Stimulated activated CD8-positive, alpha-beta memory T cell treated with anti-CD3 and anti-CD28 coated beads, Interleukin-7, amount 100 ng/mL, for 48 hours (primary cell): Measurements from ENCODE around the gene CROCC2.

Experiments used
- DNase-seq, 2 donors: peaks; one replicate each; pipeline ENCODE4 v3.0.0-alpha.2; 2020; ENCODE audit warnings: low read depth in 1 of 2; ENCODE audit errors: extremely low read depth in 1 of 2

Gene CROCC2

GRCh38 chr2:240954436-240955305 lies 48.5 kb downstream of the CROCC2 start:
- no peak for DNase-seq

GRCh38 chr2:240955306-240956170 lies 49.4 kb downstream of the CROCC2 start:
- no peak for DNase-seq

DNA sequence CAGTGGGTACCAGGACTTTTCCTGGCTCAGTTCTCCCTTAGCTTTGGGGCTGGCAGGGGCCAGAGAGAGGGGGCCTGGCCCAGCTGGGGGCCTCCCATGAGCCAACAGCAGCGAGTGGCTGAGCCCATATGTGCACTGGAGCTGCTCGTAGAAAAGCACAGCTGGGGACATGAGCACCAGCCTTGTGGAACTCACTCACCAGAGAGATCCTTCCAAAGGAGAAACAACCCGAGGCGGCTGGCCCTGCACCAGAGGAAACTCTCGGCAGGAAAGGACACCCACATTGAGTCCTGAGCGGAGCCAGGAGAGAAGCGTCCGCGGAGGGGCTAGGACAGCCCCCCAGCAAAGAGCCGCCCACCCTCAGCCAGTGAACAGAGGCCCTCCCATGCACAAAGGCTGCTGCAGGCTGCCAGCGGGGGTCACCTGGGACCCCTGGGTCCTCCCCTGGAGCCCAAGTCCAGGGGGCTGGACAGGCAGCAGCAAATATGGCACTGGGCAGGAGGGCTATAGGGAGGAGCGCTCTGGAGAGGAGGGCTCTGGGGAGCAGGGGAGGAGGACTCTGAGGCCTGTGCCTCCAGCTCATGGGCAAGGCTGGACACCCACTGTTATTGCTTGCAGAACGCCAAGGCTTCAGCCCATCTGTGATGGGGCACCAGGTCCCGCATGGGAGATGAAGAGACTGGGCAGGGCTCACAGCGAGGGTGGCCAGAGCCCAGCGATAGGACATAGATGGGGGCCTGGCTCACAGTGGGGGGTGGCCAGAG lies 50.2 kb downstream of the CROCC2 start:
- no peak for DNase-seq

GRCh38 chr2:240956935-240957655 lies 51.0 kb downstream of the CROCC2 start:
- no peak for DNase-seq

- DNase-seq: no peak
Observed at GRCh38 chr2:240957656-240958365, 51.7 kb downstream of the CROCC2 start.

DNA sequence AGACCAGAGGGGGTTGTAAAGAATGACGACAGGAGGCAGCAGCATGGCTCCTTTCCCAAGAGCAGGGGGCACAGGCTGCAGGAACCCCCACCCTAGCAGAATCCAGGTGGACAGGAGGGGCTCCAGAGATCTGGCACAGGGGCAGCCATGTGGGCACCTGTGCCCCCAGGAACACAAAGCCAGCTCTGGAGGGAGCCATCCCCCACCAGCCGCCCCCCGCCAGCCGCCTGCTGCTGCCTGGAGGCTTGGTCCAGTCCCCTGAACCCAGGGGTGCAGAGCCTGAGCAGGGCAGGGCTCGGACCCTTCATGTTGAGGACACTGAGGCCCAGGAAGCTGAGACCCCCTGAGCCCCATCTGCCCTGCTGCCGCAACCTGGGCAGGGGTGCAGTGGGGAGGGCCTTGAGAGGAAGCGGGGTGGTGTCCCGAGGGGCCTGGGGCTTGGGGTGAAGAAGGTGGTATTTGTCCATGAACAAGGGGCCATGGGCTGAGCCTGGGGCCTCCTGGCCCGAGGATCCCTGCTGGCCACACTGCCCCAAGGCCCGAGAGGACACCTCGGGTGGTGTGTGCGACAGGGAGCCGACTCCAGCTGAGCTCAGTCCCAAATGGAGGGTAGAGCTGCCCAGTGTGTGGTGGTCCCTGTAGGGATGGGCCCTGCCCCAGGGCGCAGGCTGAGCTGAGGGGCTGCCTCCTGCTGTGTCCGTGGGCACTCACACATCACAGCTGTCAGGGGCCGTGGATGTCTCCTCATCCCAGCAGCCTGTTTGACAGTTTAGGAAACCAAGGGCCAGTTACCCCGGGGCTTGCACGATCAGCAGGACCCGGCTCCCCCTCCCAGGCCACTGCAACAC lies 52.5 kb downstream of the CROCC2 start:
- no peak for DNase-seq

- no peak for DNase-seq
Observed at GRCh38 chr2:240959214-240959940, 53.2 kb downstream of the CROCC2 start.

GRCh38 chr2:240959941-240960308 lies 53.8 kb downstream of the CROCC2 start:
- DNase-seq: no peak

GRCh38 chr2:240960309-240960970 lies 54.3 kb downstream of the CROCC2 start:
- DNase-seq: no peak

DNA sequence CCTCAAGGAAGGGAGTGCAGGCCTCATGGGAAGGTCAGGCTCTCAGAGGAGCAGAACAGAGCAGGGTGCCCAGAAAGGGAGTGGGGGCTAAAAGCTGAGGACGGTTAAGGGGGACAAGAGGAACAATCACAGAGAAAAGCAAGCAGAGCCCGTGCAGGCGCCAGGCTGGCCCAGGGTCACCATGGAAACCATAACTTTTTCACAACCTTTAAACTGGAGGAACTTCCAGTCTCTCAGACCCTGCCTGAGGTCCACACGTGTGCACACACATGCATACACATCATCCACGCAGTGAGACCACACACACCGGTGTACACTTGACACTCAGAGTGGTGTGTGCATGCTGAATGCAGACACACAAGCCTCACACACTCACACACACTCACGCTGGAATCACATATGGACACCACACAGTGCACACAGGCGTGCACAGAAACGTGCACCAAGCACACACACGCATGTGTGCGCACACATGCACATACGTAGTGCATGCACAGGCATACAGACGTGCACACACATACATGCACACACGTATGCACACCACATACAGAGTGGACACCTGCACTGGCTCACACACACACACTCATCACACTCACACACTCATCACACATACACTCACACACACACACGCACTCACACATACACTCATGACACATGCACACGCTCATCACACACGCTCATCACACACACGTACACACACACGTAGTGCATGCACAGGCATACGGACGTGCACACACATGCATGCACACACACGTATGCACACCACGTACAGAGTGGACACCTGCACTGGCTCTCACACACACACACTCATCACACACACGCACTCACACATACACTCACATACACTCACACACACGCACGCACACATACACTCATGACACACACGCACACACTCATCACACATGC lies 55.1 kb downstream of the CROCC2 start:
- no peak for DNase-seq

DNA sequence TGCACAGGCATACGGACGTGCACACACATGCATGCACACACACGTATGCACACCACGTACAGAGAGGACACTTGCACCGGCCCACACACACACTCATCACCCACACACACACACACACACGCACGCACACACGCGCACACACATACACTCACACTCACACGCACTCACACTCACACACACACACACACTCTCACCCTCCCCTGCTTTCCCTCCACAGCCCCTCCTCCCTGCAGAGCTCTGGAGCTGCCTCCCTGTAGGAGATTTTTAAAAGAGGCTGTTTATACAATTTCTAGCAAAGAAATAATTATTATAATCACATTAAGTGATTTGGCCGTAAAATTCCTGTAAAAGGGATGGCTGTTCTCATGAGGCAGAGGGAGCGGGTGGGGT lies 55.8 kb downstream of the CROCC2 start:
- no peak for DNase-seq

- DNase-seq: no peak
Observed at GRCh38 chr2:240962300-240963064, 56.3 kb downstream of the CROCC2 start.

DNA sequence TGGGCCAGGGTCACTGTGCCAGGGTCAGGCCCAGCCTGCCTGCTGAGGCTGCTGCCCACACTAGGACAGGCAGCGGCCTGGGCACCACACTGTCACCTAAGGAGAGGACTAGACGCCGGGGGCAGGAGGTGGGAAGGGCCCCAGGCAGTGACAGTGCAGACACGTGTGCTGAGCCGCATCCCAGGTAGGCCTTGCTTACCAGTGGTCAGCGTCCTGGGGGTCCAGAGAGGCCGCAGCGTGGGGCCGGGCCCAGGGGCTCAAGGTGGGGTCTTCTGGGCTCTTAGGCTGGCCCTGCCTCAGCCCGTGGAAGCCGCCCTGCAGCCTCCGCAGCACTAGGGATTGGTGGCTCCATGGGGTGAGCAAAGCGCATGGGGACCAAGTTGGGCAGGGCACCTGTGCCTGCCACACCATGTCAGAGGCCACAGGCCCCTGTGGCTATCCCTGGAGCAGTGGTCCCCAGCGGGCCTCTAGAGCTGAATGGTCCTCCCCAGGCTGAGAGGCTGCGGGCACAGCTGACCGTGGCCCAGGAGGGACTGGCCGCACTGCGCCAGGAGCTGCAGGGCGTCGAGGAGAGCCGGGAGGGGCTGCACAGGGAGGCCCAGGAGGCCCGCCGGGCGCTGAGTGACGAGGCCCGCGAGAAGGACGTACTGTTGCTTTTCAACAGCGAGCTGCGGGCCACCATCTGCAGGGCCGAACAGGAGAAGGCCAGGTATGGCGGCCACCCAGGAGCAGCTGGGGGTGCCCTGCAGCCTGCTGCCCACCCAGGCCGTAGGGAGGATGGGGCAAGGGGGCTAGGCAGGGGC lies 57.1 kb downstream of the CROCC2 start:
- no peak for DNase-seq

GRCh38 chr2:240963868-240964703 lies 58.0 kb downstream of the CROCC2 start:
- DNase-seq: no peak
